Tibial artery (tissue), 4 donors: ENCODE data around the gene PAPPA2.
A peak's percentile ranks its signal among the peaks of the same experiment; 100 is the strongest.

Experiments used
- DNase-seq, 2 donors: peaks; one replicate each; pipeline ENCODE4 v3.0.0-alpha.2; 2019
- H3K27ac ChIP-seq, 2 donors: fragments of 200-600 bp; sonication (generic) in 1 of 2; 1 replicate in 1 of 2; 2 replicates in 1 of 2; pipeline ENCODE4 v1.5.1; 2018 to 2019; ENCODE audit warnings: mild to moderate bottlenecking in 1 of 2
- H3K27me3 ChIP-seq, 2 donors: fragments of 200-600 bp; sonication (generic) in 1 of 2; one replicate each; pipeline versions ENCODE4 v1.5.1 to v1.6.0; 2016 to 2019
- H3K36me3 ChIP-seq, 3 donors: fragments of 200-600 bp; sonication (generic) in 2 of 3; one replicate each; pipeline ENCODE4 v1.5.1; 2016 to 2019; ENCODE audit warnings: mild to moderate bottlenecking in 2 of 3
- H3K4me1 ChIP-seq, 4 donors: fragments of 200-600 bp; sonication (generic) in 2 of 4; 1 replicate in 3 of 4; 2 replicates in 1 of 4; pipeline ENCODE4 v1.5.1; 2016 to 2019
- H3K4me3 ChIP-seq, 2 donors: fragments of 200-600 bp; sonication (generic) in 1 of 2; 1 replicate in 1 of 2; 2 replicates in 1 of 2; pipeline ENCODE4 v1.5.1; 2018 to 2019; ENCODE audit warnings: mild to moderate bottlenecking in 2 of 2
- H3K9me3 ChIP-seq, 3 donors: fragments of 200-600 bp; sonication (generic) in 1 of 3; one replicate each; pipeline ENCODE4 v1.5.1; 2016 to 2019
- intact Hi-C: fragments of 100-400 bp; cut with DNase I; formaldehyde crosslinking; loops from one replicate; pipeline ENCODE4 v1.15.0; 2023; ENCODE audit warnings: low total_unique reads
- TF ChIP-seq, protein P1 (sequence below), 2 experiments: fragments of 200-600 bp in 1 of 2; fragments of 450-650 bp in 1 of 2; IDR thresholded peaks; one replicate each; pipeline ENCODE4 v1.5.1; 2017 to 2019; ENCODE audit warnings: antibody characterized with exemption in 2 of 2, mild to moderate bottlenecking in 1 of 2, moderate library complexity in 1 of 2

The PAPPA2 gene

DNA sequence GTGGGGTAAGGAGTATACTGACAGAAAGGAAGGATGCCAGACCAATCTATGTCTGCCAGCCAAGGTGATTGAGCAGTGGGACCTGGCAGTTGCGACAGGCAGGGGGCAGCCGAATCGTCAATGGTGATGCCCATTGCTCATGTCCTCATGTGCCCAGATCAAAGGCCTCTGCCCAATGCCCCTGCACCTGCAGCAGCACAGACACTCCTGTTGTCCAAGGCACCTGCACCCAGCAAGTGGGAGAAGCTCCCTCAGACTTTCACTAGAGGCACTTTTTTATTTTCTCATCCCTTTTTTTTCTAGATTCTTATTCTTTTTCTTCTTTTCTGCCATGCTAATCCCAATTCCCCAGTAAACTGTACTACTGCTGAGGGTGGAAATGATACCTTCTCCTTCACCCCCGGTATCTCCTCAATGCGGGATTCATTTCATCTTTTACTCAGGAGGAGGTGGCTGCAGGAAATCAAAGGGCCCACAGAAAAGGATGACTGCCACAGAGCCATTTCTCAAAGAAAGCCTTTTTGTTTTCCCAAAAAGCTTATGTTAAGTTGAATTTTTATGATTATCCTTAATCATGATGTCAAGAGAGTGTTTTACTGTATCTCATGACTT, 332.0 kb downstream of the PAPPA2 start:
- intact Hi-C loops: no loop called here

GRCh38 chr1:176795929-176796328, 333.0 kb downstream of the PAPPA2 start:
- peak in 1 of 2 donors; percentile 64 for DNase-seq
- no peaks in the 10 kb centered on the region for H3K9me3 ChIP-seq
- H3K4me3 ChIP-seq: no peak overlapping the region
- no peaks in the 10 kb centered on the region for H3K36me3 ChIP-seq
- H3K27ac ChIP-seq: no peak overlapping the region
- TF ChIP-seq, protein P1, sequence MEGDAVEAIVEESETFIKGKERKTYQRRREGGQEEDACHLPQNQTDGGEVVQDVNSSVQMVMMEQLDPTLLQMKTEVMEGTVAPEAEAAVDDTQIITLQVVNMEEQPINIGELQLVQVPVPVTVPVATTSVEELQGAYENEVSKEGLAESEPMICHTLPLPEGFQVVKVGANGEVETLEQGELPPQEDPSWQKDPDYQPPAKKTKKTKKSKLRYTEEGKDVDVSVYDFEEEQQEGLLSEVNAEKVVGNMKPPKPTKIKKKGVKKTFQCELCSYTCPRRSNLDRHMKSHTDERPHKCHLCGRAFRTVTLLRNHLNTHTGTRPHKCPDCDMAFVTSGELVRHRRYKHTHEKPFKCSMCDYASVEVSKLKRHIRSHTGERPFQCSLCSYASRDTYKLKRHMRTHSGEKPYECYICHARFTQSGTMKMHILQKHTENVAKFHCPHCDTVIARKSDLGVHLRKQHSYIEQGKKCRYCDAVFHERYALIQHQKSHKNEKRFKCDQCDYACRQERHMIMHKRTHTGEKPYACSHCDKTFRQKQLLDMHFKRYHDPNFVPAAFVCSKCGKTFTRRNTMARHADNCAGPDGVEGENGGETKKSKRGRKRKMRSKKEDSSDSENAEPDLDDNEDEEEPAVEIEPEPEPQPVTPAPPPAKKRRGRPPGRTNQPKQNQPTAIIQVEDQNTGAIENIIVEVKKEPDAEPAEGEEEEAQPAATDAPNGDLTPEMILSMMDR (IDR thresholded peaks at IDR 0.05): no peak
- no peaks in the 10 kb centered on the region for H3K4me1 ChIP-seq
- intact Hi-C loops: no loop called here
- no peaks in the 10 kb centered on the region for H3K27me3 ChIP-seq

More for the DNA sequence above, 332.0 kb downstream of the PAPPA2 start:
- H3K4me1 ChIP-seq: no peaks in the 10 kb centered on the region
- no peaks in the 10 kb centered on the region for H3K36me3 ChIP-seq
- no peaks in the 10 kb centered on the region for H3K27me3 ChIP-seq
- no peak for DNase-seq
- H3K4me3 ChIP-seq: no peak overlapping the region
- TF ChIP-seq, protein P1 (IDR thresholded peaks at IDR 0.05): no peak
- no peaks in the 10 kb centered on the region for H3K9me3 ChIP-seq
- H3K27ac ChIP-seq: no peak overlapping the region

DNA sequence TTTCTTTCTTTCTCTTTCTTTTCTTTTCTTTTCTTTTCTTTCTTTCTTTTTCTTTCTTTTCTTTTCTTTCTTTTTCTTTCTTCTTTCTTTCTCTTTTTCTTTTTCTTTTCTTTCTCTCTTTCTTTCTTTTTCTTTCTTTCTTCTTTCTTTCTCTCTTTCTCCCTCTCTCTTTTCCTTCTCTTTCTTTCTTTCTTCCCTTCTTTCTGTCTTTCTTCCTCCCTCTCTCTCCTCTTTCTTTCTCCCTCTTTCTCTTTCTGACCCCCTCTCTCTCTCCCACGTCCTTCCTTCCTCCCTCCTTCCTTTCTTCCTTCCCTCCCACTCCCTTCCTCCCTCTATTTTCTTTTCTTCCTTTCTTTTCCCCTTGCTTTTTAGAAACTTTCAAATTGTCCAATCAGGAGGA, 333.6 kb downstream of the PAPPA2 start:
- intact Hi-C loops: no loop called here

GRCh38 chr1:176799327-176799726, 336.4 kb downstream of the PAPPA2 start:
- intact Hi-C loops: no loop called here
- no peaks in the 10 kb centered on the region for H3K4me1 ChIP-seq
- TF ChIP-seq, protein P1 (IDR thresholded peaks at IDR 0.05): no peak

More for the DNA sequence above, 333.6 kb downstream of the PAPPA2 start:
- no peaks in the 10 kb centered on the region for H3K36me3 ChIP-seq
- H3K4me1 ChIP-seq: no peaks in the 10 kb centered on the region
- TF ChIP-seq, protein P1 (IDR thresholded peaks at IDR 0.05): no peak
- no peaks in the 10 kb centered on the region for H3K9me3 ChIP-seq
- no peak overlapping the region for H3K27ac ChIP-seq
- no peak overlapping the region for H3K4me3 ChIP-seq
- no peaks in the 10 kb centered on the region for H3K27me3 ChIP-seq
- DNase-seq: no peak

GRCh38 chr1:176800978-176801513, 338.1 kb downstream of the PAPPA2 start:
- no peak overlapping the region for H3K27ac ChIP-seq
- DNase-seq: no peak
- TF ChIP-seq, protein P1 (IDR thresholded peaks at IDR 0.05): no peak
- no peaks in the 10 kb centered on the region for H3K27me3 ChIP-seq
- H3K9me3 ChIP-seq: no peaks in the 10 kb centered on the region
- intact Hi-C loops: no loop called here
- H3K4me3 ChIP-seq: no peak overlapping the region
- no peaks in the 10 kb centered on the region for H3K36me3 ChIP-seq
- no peaks in the 10 kb centered on the region for H3K4me1 ChIP-seq

More at GRCh38 chr1:176799327-176799726, 336.4 kb downstream of the PAPPA2 start:
- Histone ChIP-seq H3K4me3 (no peak overlapping the region), H3K9me3 (no peaks in the 10 kb centered on the region), H3K27ac (no peak overlapping the region), H3K36me3 (no peaks in the 10 kb centered on the region), H3K27me3 (no peaks in the 10 kb centered on the region)
- DNase-seq: no peak
